ENCODE measurements around the gene DARS1.

Gene DARS1

GRCh38 chr2:135999899-136000298 lies 14.5 kb upstream of the DARS1 start:
- TF ChIP-seq TAF1 (IDR thresholded peaks at IDR 0.05; ENCODE audit: borderline replicate concordance, insufficient read depth, low read length) (no peak), POLR2AphosphoS5 (IDR thresholded peaks at IDR 0.05; ENCODE audit: low read depth, low read length) (no peak), FOXP2 (optimal IDR thresholded peaks at IDR 0.05; ENCODE audit: borderline replicate concordance, extremely low read depth, extremely low read length, insufficient read depth) (no peak), REST (IDR thresholded peaks at IDR 0.05; ENCODE audit: insufficient read depth in 1 of 2, low read depth in 2 of 2, low read length in 2 of 2) (no peak), SIN3A (IDR thresholded peaks at IDR 0.05; ENCODE audit: borderline replicate concordance, insufficient read depth, low read length) (no peak)

- TF ChIP-seq REST (IDR thresholded peaks at IDR 0.05; ENCODE audit: insufficient read depth in 1 of 2, low read depth in 2 of 2, low read length in 2 of 2) (no peak), SIN3A (IDR thresholded peaks at IDR 0.05; ENCODE audit: borderline replicate concordance, insufficient read depth, low read length) (no peak), FOXP2 (optimal IDR thresholded peaks at IDR 0.05; ENCODE audit: borderline replicate concordance, extremely low read depth, extremely low read length, insufficient read depth) (no peak), TAF1 (IDR thresholded peaks at IDR 0.05; ENCODE audit: borderline replicate concordance, insufficient read depth, low read length) (no peak), POLR2AphosphoS5 (IDR thresholded peaks at IDR 0.05; ENCODE audit: low read depth, low read length) (no peak)
Measured at GRCh38 chr2:135998879-135999278, 13.5 kb upstream of the DARS1 start.

GRCh38 chr2:135997380-135997779 lies 12.0 kb upstream of the DARS1 start:
- TF ChIP-seq FOXP2 (optimal IDR thresholded peaks at IDR 0.05; ENCODE audit: borderline replicate concordance, extremely low read depth, extremely low read length, insufficient read depth) (no peak), REST (IDR thresholded peaks at IDR 0.05; ENCODE audit: insufficient read depth in 1 of 2, low read depth in 2 of 2, low read length in 2 of 2) (no peak), SIN3A (IDR thresholded peaks at IDR 0.05; ENCODE audit: borderline replicate concordance, insufficient read depth, low read length) (no peak), TAF1 (IDR thresholded peaks at IDR 0.05; ENCODE audit: borderline replicate concordance, insufficient read depth, low read length) (no peak), POLR2AphosphoS5 (IDR thresholded peaks at IDR 0.05; ENCODE audit: low read depth, low read length) (no peak)

- TF ChIP-seq FOXP2 (optimal IDR thresholded peaks at IDR 0.05; ENCODE audit: borderline replicate concordance, extremely low read depth, extremely low read length, insufficient read depth): no peak
- TF ChIP-seq POLR2AphosphoS5 (IDR thresholded peaks at IDR 0.05; ENCODE audit: low read depth, low read length): no peak
- TF ChIP-seq TAF1 (IDR thresholded peaks at IDR 0.05; ENCODE audit: borderline replicate concordance, insufficient read depth, low read length): no peak
- no peak for TF ChIP-seq SIN3A (IDR thresholded peaks at IDR 0.05; ENCODE audit: borderline replicate concordance, insufficient read depth, low read length)
- TF ChIP-seq REST (IDR thresholded peaks at IDR 0.05; ENCODE audit: insufficient read depth in 1 of 2, low read depth in 2 of 2, low read length in 2 of 2): no peak
Measured at GRCh38 chr2:135996304-135996703, 10.9 kb upstream of the DARS1 start.

GRCh38 chr2:135994281-135994680 lies 8.9 kb upstream of the DARS1 start:
- TF ChIP-seq TAF1 (IDR thresholded peaks at IDR 0.05; ENCODE audit: borderline replicate concordance, insufficient read depth, low read length): no peak
- TF ChIP-seq REST (IDR thresholded peaks at IDR 0.05; ENCODE audit: insufficient read depth in 1 of 2, low read depth in 2 of 2, low read length in 2 of 2): no peak
- TF ChIP-seq SIN3A (IDR thresholded peaks at IDR 0.05; ENCODE audit: borderline replicate concordance, insufficient read depth, low read length): no peak
- TF ChIP-seq FOXP2 (optimal IDR thresholded peaks at IDR 0.05; ENCODE audit: borderline replicate concordance, extremely low read depth, extremely low read length, insufficient read depth): no peak
- no peak for TF ChIP-seq POLR2AphosphoS5 (IDR thresholded peaks at IDR 0.05; ENCODE audit: low read depth, low read length)
